Right lobe of liver (tissue), 4 donors: ENCODE results near the gene TBCEL.

Experiments
- POLR2A ChIP-seq: fragments of 450-650 bp; IDR thresholded peaks from one replicate; pipeline ENCODE4 v1.6.1; 2017; ENCODE audit warnings: antibody characterized with exemption, mild to moderate bottlenecking
- TF ChIP-seq, protein P1 (sequence below), 4 donors: fragments of 200-600 bp in 3 of 4; fragments of 450-650 bp in 1 of 4; IDR thresholded peaks; one replicate each; pipeline versions ENCODE4 v1.5.1 to v1.8.0; 2016 to 2022; ENCODE audit warnings: antibody characterized with exemption in 4 of 4, mild to moderate bottlenecking in 2 of 4
- donor health status: DM: no; HTN: no; CAD: no.
- donor health status: DM: no; HTN: no; CAD: no.
- donor health status: DM: no; HTN: yes; CAD: no.

DNA sequence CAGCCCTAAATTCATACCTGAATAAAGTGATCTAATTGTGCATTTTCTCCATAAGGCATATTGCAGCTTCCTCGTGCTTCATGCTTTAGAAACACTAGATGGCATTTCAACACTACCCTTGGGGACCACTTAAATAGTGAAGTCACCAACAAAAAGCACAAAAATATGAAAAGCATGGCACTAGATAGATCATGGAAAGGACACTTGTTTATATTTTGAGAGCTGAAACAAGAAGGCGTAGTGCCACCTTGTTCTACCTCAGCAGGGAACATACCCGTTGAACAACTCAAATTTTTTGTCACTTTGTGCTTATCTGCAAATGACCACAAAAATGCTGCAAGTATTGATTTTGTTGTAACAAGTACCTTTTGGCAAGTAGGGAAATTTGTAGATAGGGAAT lies 8.6 kb downstream of the TBCEL start:
- no peak for TF ChIP-seq POLR2A
- TF ChIP-seq, protein P1, sequence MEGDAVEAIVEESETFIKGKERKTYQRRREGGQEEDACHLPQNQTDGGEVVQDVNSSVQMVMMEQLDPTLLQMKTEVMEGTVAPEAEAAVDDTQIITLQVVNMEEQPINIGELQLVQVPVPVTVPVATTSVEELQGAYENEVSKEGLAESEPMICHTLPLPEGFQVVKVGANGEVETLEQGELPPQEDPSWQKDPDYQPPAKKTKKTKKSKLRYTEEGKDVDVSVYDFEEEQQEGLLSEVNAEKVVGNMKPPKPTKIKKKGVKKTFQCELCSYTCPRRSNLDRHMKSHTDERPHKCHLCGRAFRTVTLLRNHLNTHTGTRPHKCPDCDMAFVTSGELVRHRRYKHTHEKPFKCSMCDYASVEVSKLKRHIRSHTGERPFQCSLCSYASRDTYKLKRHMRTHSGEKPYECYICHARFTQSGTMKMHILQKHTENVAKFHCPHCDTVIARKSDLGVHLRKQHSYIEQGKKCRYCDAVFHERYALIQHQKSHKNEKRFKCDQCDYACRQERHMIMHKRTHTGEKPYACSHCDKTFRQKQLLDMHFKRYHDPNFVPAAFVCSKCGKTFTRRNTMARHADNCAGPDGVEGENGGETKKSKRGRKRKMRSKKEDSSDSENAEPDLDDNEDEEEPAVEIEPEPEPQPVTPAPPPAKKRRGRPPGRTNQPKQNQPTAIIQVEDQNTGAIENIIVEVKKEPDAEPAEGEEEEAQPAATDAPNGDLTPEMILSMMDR (IDR thresholded peaks at IDR 0.05): peak in 3 of 4 donors; percentile 19 to 48 (median 27)
